ENCODE results near the gene ARID1A.

- TF ChIP-seq CTCF (IDR thresholded peaks at IDR 0.05): no peak
- TF ChIP-seq POLR2A (IDR thresholded peaks at IDR 0.05): no peak
- TF ChIP-seq EP300 (IDR thresholded peaks at IDR 0.05): peak in 1 of 2 donors; percentile 40
These were observed 103.8 kb downstream of the ARID1A start for GRCh38 chr1:26799479-26800142.
